Epidermal melanocyte (primary cell): ENCODE results near the gene FGFR2.

Experiments used
- DNase-seq: peaks from one replicate; pipeline ENCODE4 v3.0.0; 2011; ENCODE audit warnings: low spot score; ENCODE audit not compliant: insufficient read length

Gene FGFR2

DNA sequence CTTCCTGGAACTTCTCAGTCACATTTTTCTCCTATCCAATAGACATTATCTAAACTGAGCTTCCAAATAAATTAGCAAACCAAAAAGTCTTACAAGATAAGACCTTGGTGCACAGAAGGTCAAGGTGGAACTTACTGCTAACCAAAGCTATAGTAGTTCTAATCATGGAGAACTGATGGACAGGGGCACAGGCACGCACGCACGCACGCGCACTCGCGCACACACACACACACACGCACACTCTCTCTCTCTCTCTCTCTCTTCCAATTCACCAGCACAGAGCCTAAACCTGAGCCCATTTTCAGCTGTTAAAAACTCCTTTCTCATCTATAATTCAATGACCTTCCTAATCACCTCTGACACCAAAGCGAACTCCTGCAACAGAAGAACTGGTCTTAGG is 7.5 kb downstream of the FGFR2 start:
- no peak for DNase-seq

GRCh38 chr10:121589553-121589952 is 8.7 kb downstream of the FGFR2 start:
- no peak for DNase-seq

DNA sequence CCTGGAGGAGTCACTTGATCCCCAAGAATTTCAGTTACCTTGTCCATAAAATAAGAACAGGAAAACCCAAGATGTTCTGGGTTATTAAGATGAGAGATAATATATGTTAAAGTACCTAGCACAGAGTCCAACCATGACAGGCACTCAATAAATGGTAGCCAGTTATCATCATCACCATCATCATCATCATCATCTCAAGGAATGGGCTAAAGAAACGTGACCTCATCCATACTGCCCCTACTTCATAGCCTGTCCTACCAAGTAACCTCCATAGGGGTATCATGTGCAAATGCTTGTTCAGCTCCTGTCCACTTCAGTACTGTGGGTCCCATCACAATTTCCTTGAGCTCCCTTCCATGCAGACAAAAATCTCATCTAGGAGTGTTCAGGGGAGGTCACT is 14.4 kb downstream of the FGFR2 start:
- DNase-seq = no peak

DNA sequence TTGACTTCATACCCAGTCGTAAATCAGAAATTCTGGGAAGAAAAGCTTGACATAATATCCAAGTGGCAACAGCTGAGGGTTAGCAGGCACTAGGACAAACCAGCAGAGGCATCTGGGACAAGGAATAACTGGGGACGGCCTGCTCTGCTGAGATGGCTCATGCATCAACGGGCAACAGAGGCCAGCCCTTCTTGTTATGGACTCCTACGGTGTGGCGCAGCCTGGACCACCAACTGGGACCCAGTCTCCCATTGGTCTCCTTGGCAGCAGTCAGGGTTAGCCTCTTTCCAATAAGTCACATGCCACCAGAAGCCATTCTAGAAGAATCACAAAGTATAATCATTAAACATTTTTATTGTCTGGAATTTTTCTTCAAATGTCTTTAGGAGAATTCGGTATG is 15.0 kb downstream of the FGFR2 start:
- DNase-seq = no peak

GRCh38 chr10:121580276-121581116 is 17.7 kb downstream of the FGFR2 start:
- DNase-seq = no peak

DNA sequence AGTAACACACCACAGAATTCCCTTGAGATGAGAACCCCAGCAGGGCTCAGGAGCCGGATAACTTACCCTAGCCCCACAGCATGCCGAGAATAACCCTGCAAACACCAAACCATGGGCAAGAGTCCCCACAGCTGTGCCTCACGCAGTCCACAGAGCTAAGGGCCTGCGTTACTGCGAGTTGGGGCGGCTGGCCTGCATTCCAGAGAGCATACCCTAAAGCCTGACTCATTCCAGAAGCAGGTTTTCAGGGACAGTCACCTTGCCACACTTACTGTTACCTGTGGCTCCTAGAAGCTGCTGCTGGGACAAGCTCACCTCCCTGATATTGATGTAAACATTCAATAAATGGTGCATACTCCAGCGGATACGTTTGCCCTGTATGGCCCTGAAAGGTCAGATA is 18.6 kb downstream of the FGFR2 start:
- no peak for DNase-seq

- DNase-seq = no peak
Observed at GRCh38 chr10:121578965-121579364, 19.3 kb downstream of the FGFR2 start.

DNA sequence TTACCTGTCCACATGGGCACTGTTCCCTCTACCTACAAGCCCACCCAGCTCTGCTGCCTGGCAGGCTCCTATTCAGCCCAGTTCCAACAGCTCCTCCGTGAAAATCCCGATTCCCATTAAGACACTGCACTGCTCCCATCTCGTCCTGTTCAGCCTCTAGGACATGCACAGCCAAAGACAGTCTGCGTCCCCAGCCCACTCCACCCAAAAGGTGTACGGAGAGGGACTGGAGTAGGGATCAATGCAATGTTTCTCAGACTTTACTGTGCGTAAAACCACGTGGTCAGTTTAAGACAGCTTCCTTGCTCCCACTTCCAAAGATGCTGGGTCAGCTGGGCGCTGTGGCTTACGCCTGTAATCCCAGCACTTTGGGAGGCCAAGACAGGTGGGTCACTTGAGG is 19.9 kb downstream of the FGFR2 start:
- DNase-seq = no peak

GRCh38 chr10:121577568-121577967 is 20.7 kb downstream of the FGFR2 start:
- DNase-seq = no peak

DNA sequence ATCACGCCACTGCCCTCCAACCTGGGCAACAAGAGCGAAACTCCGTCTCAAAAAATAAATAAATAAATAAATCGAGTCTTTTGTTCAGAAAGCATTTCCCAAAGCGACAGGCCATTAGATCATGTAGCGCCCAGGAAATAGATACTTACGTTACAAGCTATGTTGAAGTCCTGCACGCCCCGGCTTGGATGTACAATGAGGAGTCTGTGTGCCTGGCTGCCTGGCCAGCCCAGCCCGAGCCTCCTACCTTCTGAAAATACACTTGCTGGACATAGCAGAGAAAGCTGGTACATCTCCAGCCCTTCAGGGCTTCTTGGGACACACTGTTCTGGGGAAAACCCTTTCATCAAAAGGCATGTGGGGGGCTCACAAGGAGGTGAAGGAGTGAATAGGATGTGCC is 22.1 kb downstream of the FGFR2 start:
- no peak for DNase-seq

DNA sequence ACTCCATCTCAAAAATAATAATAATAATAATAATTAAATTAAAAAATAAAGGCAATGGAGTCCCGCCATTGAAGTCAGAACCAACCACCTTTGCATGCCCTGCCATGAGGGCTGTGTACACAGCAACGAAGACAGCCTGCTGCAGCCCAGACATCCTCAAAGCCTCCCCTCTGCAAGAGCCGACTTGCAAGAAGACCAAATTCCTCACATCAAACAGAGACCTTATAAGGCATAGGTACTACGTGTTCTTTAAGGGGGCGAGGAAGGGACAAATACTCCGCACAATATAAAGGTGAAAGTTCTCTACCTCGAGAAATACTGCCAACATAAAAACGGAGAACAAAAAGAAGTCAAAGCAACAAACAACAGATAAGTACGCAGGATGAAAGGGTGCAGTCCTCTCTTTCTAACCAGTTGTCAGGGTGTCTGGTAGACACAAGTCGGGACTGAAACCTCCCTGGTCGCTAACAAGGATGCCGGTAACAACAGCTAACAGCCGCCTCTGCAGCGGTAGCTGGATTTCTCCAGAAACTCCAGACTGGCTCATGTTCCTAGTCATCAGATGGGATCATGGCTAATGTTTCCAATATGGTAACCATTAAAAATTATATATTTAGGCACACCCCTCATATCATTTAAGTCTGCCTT is 23.6 kb downstream of the FGFR2 start:
- DNase-seq = no peak

- no peak for DNase-seq
Observed at GRCh38 chr10:121573538-121573941, 24.7 kb downstream of the FGFR2 start.

- DNase-seq = no peak
Observed at GRCh38 chr10:121572859-121573537, 25.2 kb downstream of the FGFR2 start.

DNA sequence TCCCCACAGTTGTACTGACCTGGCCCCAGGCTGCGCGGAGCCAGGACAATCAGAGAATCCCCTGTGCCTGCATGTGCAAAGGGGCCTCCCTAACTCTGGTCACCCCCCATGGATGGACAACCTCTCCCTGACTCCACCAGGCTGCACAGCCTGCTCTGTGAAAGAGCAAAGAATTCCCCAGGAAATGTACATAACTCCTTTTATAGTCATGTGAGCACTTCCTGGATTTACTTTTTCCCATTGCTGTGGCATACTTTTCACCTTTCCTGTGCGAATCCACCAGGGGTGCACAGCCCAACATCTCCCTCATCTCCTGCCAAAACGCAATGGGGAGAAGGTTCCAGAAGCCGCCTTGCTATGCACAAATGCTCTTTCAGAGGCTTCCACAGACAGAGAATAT is 27.9 kb downstream of the FGFR2 start:
- no peak for DNase-seq

DNA sequence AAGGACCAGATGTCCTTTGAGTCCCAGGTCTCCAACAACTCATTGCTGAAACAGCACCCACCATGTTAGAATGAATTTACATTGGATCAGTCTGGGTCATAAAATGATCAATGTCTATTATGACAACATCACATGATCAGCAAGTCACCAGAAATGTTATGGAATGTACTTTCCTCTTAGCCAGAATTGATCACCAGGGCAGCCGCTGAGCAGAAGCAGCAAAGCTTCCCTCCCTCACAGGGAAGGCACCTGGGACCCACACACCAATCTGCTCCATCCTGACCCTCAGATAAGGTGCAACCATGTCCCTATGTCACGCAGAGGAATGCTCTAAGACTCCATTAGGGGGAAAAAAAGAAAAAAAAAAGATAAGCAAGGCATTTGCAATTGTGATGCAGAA is 30.0 kb downstream of the FGFR2 start:
- no peak for DNase-seq

DNA sequence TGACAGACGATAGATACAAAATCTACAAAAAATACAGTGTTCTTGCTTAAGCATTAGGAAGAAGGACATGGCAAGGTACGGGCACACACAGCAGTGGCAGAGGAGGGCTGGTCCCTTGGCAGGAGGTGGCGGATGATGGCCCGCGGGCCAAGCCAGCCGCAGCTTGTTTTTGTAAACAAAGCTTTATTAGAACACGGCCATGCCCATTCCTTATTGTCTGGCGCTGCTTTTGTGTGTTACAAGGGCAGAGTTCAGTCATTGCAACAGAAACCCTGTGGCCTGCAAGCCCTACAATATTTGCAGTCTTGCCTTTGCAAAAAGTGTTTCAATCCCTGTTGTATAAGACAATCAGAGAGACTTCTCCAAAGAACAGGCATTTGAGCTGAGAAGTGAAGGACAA is 30.7 kb downstream of the FGFR2 start:
- DNase-seq = no peak

DNA sequence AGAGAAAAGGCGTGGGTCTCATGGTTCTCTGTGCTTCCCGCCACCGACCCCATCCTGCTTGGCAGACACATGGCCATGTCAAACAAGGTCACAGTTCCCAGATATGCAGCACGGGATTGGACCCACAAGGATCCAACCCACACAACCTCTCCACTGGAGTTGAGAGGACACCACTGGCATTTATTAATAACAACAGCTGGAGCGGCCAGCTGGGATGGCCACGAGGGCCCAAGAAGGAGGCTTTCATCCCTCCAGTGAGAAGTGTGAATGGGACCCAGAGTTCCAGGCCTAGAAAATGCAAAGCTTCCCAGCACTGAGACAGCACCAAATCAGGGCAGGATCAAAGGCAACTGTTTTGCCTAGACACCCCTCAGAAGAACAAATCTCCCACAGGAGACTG is 31.5 kb downstream of the FGFR2 start:
- no peak for DNase-seq

DNA sequence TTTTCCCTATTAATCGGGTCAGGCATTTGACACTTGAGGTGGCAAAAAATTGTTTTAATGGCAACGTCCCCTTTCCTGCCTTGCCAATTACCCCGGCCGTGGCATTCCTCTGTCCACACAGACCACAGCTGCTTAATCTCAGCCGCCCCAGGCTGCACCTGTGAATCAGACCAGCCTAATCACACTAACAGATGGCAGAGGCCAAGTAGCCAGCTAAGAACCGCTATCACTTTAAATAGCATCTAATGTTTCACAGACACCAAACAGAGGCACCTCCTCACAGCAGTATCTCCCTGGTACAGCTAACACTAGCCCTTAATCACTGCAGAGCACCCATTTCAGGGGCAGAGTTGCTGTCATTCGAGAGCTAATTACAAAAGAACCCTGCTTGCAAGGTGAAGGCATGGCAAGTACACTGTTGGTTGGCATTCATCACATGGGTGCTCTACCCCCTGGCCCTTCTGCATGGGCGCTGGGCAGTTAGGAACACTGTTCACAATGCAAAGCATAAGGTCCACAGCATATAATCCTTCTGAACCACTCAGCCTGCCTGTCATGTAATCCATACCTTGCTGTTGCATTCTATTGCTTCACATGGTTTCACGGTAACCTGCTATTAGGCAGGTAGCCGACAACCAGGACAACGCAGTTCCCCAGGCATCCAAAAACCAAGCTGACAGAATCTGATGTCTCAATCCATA is 38.8 kb downstream of the FGFR2 start:
- no peak for DNase-seq

GRCh38 chr10:121558238-121558637 is 40.0 kb downstream of the FGFR2 start:
- no peak for DNase-seq

GRCh38 chr10:121556918-121557573 is 41.2 kb downstream of the FGFR2 start:
- DNase-seq = no peak

- DNase-seq = no peak
Observed at GRCh38 chr10:121556455-121556854, 41.8 kb downstream of the FGFR2 start.
